GM23338 (cell line): Measurements from ENCODE around the gene MAP3K4. TPM values are rescaled to one million over a fixed set of nuclear protein-coding genes. Genes with fewer than 3 reads are reported as not detected.

ENCODE experiments used
- ATAC-seq: fragments of 200-7000 bp; cut with Tn5 transposase; 3 replicates; pipeline ENCODE4 v1.9.1; 2020
- DNase-seq: peaks from one replicate; pipeline ENCODE4 v3.0.0-alpha.2; 2015; ENCODE audit warnings: low spot score
- H2AFZ ChIP-seq: fragments of 200-600 bp; sonication (generic); 2 replicates; pipeline ENCODE4 v1.8.0; 2016; ENCODE audit warnings: antibody characterized with exemption, mild to moderate bottlenecking, moderate library complexity
- H3F3A ChIP-seq: fragments of 200-600 bp; sonication (generic); replicated peaks from 2 replicates; pipeline ENCODE4 v1.8.0; 2017; ENCODE audit warnings: antibody characterized with exemption, mixed run types, low read depth
- H3K27ac ChIP-seq: fragments of 200-600 bp; sonication (generic); 2 replicates; pipeline ENCODE4 v1.6.1; 2016; ENCODE audit warnings: low read depth
- H3K27me3 ChIP-seq: fragments of 200-600 bp; sonication (generic); 2 replicates; pipeline ENCODE4 v1.8.0; 2016; ENCODE audit warnings: mild to moderate bottlenecking, mixed run types, moderate library complexity; ENCODE audit not compliant: insufficient read depth
- H3K36me3 ChIP-seq: fragments of 200-600 bp; sonication (generic); 2 replicates; pipeline ENCODE4 v1.8.0; 2016; ENCODE audit warnings: mild to moderate bottlenecking; ENCODE audit not compliant: insufficient read depth
- H3K4me1 ChIP-seq: fragments of 200-600 bp; sonication (generic); 2 replicates; pipeline ENCODE4 v1.8.0; 2016; ENCODE audit warnings: mild to moderate bottlenecking, moderate library complexity; ENCODE audit not compliant: insufficient read depth
- H3K4me2 ChIP-seq: fragments of 200-600 bp; sonication (generic); 2 replicates; pipeline ENCODE4 v1.7.1; 2017; ENCODE audit warnings: mixed run types
- H3K4me3 ChIP-seq: fragments of 200-600 bp; sonication (generic); 2 replicates; pipeline ENCODE4 v1.6.1; 2016; ENCODE audit warnings: mixed run types
- H3K79me2 ChIP-seq: fragments of 200-600 bp; sonication (generic); replicated peaks from 2 replicates; pipeline ENCODE4 v1.8.0; 2017; ENCODE audit warnings: mild to moderate bottlenecking; ENCODE audit not compliant: insufficient read depth
- H3K9me2 ChIP-seq: fragments of 200-600 bp; sonication (generic); 2 replicates; pipeline ENCODE4 v1.8.0; 2017; ENCODE audit not compliant: insufficient read depth
- H4K20me1 ChIP-seq: fragments of 200-600 bp; sonication (generic); replicated peaks from 2 replicates; pipeline ENCODE4 v1.8.0; 2017; ENCODE audit warnings: mild to moderate bottlenecking; ENCODE audit not compliant: insufficient read depth
- H3K27ac Mint-ChIP-seq: 2 replicates; pipeline ENCODE4 v1.8.0; 2020; ENCODE audit warnings: inconsistent platforms, mild to moderate bottlenecking, moderate library complexity, mixed read lengths
- H3K27me3 Mint-ChIP-seq: 3 replicates; pipeline ENCODE4 v1.8.0; 2022; ENCODE audit warnings: low read depth, mild to moderate bottlenecking, moderate library complexity, mixed read lengths, inconsistent platforms; ENCODE audit not compliant: insufficient read depth, poor library complexity
- H3K36me3 Mint-ChIP-seq: 3 replicates; pipeline ENCODE4 v1.8.0; 2021; ENCODE audit warnings: low read depth, mild to moderate bottlenecking, inconsistent platforms, moderate library complexity, mixed read lengths
- H3K4me1 Mint-ChIP-seq: 3 replicates; pipeline ENCODE4 v1.8.0; 2020; ENCODE audit warnings: mild to moderate bottlenecking, inconsistent platforms, mixed read lengths
- H3K4me3 Mint-ChIP-seq: 3 replicates; pipeline ENCODE4 v1.8.0; 2021; ENCODE audit warnings: moderate library complexity, mild to moderate bottlenecking, inconsistent platforms, mixed read lengths
- H3K9me3 Mint-ChIP-seq: 3 replicates; pipeline ENCODE4 v1.8.0; 2020; ENCODE audit warnings: moderate library complexity, mild to moderate bottlenecking, inconsistent platforms, mixed read lengths
- CREB1 ChIP-seq: fragments of 250-450 bp; sonication (Bioruptor Pico); IDR thresholded peaks from 2 replicates; pipeline ENCODE4 v1.5.0; 2020; ENCODE audit warnings: low read depth, mild to moderate bottlenecking, moderate library complexity
- JUNB ChIP-seq: IDR thresholded peaks from one replicate; pipeline ENCODE4 v1.6.1; 2016; ENCODE audit warnings: antibody characterized with exemption; ENCODE audit not compliant: unreplicated experiment
- POLR2AphosphoS5 ChIP-seq: IDR thresholded peaks from 2 replicates; pipeline ENCODE4 v1.6.1; 2016; ENCODE audit warnings: antibody characterized with exemption, low read depth
- ZNF114 ChIP-seq: fragments of 250-450 bp; sonication (Bioruptor Pico); IDR thresholded peaks from 2 replicates; pipeline ENCODE4 v1.5.0; 2020; ENCODE audit warnings: mild to moderate bottlenecking, moderate library complexity
- polyA plus RNA-seq: library from polyadenylated mRNA; unstranded; fragments of >200 nt; fragmentation: Nextera tagmentation; extraction: Ambion mirVana; gene quantifications from 2 replicates; pipeline ENCODE4 v1.2.1, GENCODE V29; 2016
- total RNA-seq: library from RNA; depleted of rRNA; stranded (reverse); fragments of >200 nt; shearing (Covaris generic); gene quantifications from 2 replicates; pipeline ENCODE4 v1.2.3, GENCODE V29; 2014
- TF ChIP-seq, protein P1 (sequence below): IDR thresholded peaks from one replicate; pipeline ENCODE4 v1.6.1; 2018; ENCODE audit warnings: antibody characterized with exemption; ENCODE audit not compliant: unreplicated experiment
- TF ChIP-seq, protein P2 (sequence below): IDR thresholded peaks from 2 replicates; pipeline ENCODE4 v1.6.1; 2016; ENCODE audit warnings: antibody characterized with exemption
- TF ChIP-seq, protein P3 (sequence below): fragments of 250-450 bp; sonication (Bioruptor Pico); IDR thresholded peaks from 2 replicates; pipeline ENCODE4 v1.5.0; 2020; ENCODE audit warnings: mild to moderate bottlenecking, moderate library complexity
- TF ChIP-seq, protein P4 (sequence below), 2 experiments: fragments of 200-600 bp in 1 of 2; sonication (generic) in 1 of 2; conservative IDR thresholded peaks; 2 replicates each; pipeline versions ENCODE4 v1.5.1 to v1.6.1; 2016 to 2017; ENCODE audit warnings: antibody characterized with exemption in 2 of 2, low read depth in 2 of 2, mild to moderate bottlenecking in 2 of 2, moderate library complexity in 1 of 2

The MAP3K4 gene
- total and polyA plus RNA-seq, 2 experiments from 2014 or later: 44.4 to 48.8 TPM

DNA sequence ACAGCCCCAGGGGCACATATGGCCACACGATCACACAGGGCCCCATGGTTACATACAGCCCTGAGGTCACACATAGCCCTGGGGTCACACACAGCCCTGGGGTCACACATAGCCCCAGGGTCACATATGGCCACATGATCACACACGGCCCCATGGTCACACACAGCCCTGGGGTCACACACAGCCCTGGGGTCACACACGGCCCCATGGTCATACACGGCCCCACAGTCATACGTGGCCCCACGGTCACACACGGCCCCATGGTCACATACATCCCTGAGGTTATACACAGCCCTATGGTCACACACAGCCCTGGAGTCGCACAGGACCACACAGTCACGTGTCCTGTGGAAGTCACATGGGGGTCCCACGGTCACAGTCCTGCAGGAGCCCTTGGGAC lies 162.2 kb downstream of the MAP3K4 start:
- ATAC-seq: no peak
- H3K79me2 ChIP-seq: 0 out of 2 replicates have a peak, but pooled peaks cover 2% of the 10 kb centered on the region
- H3K27ac Mint-ChIP-seq: no peak overlapping the region
- no peak overlapping the region for H2AFZ ChIP-seq
- no peaks in the 10 kb centered on the region for H3F3A ChIP-seq
- no peaks in the 10 kb centered on the region for H3K9me2 ChIP-seq
- no peaks in the 10 kb centered on the region for H3K4me1 Mint-ChIP-seq
- no peak overlapping the region for H3K4me3 Mint-ChIP-seq
- TF ChIP-seq, protein P1, sequence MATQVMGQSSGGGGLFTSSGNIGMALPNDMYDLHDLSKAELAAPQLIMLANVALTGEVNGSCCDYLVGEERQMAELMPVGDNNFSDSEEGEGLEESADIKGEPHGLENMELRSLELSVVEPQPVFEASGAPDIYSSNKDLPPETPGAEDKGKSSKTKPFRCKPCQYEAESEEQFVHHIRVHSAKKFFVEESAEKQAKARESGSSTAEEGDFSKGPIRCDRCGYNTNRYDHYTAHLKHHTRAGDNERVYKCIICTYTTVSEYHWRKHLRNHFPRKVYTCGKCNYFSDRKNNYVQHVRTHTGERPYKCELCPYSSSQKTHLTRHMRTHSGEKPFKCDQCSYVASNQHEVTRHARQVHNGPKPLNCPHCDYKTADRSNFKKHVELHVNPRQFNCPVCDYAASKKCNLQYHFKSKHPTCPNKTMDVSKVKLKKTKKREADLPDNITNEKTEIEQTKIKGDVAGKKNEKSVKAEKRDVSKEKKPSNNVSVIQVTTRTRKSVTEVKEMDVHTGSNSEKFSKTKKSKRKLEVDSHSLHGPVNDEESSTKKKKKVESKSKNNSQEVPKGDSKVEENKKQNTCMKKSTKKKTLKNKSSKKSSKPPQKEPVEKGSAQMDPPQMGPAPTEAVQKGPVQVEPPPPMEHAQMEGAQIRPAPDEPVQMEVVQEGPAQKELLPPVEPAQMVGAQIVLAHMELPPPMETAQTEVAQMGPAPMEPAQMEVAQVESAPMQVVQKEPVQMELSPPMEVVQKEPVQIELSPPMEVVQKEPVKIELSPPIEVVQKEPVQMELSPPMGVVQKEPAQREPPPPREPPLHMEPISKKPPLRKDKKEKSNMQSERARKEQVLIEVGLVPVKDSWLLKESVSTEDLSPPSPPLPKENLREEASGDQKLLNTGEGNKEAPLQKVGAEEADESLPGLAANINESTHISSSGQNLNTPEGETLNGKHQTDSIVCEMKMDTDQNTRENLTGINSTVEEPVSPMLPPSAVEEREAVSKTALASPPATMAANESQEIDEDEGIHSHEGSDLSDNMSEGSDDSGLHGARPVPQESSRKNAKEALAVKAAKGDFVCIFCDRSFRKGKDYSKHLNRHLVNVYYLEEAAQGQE: no peak
- no peak for TF ChIP-seq POLR2AphosphoS5
- TF ChIP-seq CREB1 (CRISPR knock-in tag): no peak
- TF ChIP-seq, protein P2, sequence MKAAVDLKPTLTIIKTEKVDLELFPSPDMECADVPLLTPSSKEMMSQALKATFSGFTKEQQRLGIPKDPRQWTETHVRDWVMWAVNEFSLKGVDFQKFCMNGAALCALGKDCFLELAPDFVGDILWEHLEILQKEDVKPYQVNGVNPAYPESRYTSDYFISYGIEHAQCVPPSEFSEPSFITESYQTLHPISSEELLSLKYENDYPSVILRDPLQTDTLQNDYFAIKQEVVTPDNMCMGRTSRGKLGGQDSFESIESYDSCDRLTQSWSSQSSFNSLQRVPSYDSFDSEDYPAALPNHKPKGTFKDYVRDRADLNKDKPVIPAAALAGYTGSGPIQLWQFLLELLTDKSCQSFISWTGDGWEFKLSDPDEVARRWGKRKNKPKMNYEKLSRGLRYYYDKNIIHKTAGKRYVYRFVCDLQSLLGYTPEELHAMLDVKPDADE: no peak
- TF ChIP-seq, protein P3, sequence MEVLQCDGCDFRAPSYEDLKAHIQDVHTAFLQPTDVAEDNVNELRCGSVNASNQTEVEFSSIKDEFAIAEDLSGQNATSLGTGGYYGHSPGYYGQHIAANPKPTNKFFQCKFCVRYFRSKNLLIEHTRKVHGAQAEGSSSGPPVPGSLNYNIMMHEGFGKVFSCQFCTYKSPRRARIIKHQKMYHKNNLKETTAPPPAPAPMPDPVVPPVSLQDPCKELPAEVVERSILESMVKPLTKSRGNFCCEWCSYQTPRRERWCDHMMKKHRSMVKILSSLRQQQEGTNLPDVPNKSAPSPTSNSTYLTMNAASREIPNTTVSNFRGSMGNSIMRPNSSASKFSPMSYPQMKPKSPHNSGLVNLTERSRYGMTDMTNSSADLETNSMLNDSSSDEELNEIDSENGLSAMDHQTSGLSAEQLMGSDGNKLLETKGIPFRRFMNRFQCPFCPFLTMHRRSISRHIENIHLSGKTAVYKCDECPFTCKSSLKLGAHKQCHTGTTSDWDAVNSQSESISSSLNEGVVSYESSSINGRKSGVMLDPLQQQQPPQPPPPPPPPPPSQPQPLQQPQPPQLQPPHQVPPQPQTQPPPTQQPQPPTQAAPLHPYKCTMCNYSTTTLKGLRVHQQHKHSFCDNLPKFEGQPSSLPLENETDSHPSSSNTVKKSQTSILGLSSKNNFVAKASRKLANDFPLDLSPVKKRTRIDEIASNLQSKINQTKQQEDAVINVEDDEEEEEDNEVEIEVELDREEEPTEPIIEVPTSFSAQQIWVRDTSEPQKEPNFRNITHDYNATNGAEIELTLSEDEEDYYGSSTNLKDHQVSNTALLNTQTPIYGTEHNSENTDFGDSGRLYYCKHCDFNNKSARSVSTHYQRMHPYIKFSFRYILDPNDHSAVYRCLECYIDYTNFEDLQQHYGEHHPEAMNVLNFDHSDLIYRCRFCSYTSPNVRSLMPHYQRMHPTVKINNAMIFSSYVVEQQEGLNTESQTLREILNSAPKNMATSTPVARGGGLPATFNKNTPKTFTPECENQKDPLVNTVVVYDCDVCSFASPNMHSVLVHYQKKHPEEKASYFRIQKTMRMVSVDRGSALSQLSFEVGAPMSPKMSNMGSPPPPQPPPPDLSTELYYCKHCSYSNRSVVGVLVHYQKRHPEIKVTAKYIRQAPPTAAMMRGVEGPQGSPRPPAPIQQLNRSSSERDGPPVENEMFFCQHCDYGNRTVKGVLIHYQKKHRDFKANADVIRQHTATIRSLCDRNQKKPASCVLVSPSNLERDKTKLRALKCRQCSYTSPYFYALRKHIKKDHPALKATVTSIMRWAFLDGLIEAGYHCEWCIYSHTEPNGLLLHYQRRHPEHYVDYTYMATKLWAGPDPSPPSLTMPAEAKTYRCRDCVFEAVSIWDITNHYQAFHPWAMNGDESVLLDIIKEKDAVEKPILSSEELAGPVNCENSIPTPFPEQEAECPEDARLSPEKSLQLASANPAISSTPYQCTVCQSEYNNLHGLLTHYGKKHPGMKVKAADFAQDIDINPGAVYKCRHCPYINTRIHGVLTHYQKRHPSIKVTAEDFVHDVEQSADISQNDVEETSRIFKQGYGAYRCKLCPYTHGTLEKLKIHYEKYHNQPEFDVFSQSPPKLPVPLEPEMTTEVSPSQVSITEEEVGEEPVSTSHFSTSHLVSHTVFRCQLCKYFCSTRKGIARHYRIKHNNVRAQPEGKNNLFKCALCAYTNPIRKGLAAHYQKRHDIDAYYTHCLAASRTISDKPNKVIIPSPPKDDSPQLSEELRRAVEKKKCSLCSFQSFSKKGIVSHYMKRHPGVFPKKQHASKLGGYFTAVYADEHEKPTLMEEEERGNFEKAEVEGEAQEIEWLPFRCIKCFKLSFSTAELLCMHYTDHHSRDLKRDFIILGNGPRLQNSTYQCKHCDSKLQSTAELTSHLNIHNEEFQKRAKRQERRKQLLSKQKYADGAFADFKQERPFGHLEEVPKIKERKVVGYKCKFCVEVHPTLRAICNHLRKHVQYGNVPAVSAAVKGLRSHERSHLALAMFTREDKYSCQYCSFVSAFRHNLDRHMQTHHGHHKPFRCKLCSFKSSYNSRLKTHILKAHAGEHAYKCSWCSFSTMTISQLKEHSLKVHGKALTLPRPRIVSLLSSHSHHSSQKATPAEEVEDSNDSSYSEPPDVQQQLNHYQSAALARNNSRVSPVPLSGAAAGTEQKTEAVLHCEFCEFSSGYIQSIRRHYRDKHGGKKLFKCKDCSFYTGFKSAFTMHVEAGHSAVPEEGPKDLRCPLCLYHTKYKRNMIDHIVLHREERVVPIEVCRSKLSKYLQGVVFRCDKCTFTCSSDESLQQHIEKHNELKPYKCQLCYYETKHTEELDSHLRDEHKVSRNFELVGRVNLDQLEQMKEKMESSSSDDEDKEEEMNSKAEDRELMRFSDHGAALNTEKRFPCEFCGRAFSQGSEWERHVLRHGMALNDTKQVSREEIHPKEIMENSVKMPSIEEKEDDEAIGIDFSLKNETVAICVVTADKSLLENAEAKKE (CRISPR knock-in tag): no peak
- TF ChIP-seq ZNF114 (CRISPR knock-in tag): no peak
- TF ChIP-seq JUNB: no peak
- TF ChIP-seq, protein P4, sequence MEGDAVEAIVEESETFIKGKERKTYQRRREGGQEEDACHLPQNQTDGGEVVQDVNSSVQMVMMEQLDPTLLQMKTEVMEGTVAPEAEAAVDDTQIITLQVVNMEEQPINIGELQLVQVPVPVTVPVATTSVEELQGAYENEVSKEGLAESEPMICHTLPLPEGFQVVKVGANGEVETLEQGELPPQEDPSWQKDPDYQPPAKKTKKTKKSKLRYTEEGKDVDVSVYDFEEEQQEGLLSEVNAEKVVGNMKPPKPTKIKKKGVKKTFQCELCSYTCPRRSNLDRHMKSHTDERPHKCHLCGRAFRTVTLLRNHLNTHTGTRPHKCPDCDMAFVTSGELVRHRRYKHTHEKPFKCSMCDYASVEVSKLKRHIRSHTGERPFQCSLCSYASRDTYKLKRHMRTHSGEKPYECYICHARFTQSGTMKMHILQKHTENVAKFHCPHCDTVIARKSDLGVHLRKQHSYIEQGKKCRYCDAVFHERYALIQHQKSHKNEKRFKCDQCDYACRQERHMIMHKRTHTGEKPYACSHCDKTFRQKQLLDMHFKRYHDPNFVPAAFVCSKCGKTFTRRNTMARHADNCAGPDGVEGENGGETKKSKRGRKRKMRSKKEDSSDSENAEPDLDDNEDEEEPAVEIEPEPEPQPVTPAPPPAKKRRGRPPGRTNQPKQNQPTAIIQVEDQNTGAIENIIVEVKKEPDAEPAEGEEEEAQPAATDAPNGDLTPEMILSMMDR (conservative IDR thresholded peaks at IDR 0.05; ENCODE audit: low read depth in 2 of 2): no peak
- no peaks in the 10 kb centered on the region for H3K27me3 ChIP-seq
- no peaks in the 10 kb centered on the region for H4K20me1 ChIP-seq
- DNase-seq: no peak
- H3K4me2 ChIP-seq: no peak overlapping the region
- H3K36me3 ChIP-seq: peaks cover 12% of the 10 kb centered on the region
- no peaks in the 10 kb centered on the region for H3K4me1 ChIP-seq
- H3K4me3 ChIP-seq: no peak overlapping the region
- peaks cover 6% of the 10 kb centered on the region for H3K27me3 Mint-ChIP-seq
- peaks cover 48% of the 10 kb centered on the region for H3K36me3 Mint-ChIP-seq
- H3K27ac ChIP-seq: no peak overlapping the region
- peaks cover 15% of the 10 kb centered on the region for H3K9me3 Mint-ChIP-seq
